Mesenchymal stem cell (in vitro differentiated cells and primary cell): ENCODE results near the gene GSTA1.
"Not testable (repeated sequence)": the region's sequence is repeated elsewhere in the genome, so short reads cannot be mapped to it uniquely, and the experiment has no call there.

Experiments
- DNase-seq: peaks from one replicate; pipeline ENCODE4 v3.0.0-alpha.2; 2013
- H2AFZ ChIP-seq: one replicate; pipeline ENCODE4 v1.6.1; 2013; ENCODE audit warnings: low read depth, mild to moderate bottlenecking, control low read depth, inconsistent platforms, low read length, moderate library complexity
- H2AK5ac ChIP-seq: 2 replicates; pipeline ENCODE4 v1.6.1; 2013; ENCODE audit warnings: low read length, moderate library complexity, mild to moderate bottlenecking, inconsistent platforms; ENCODE audit not compliant: severe bottlenecking
- H2BK120ac ChIP-seq: one replicate; pipeline ENCODE4 v1.6.1; 2013; ENCODE audit warnings: low read depth, mild to moderate bottlenecking, inconsistent platforms, low read length, moderate library complexity
- H2BK12ac ChIP-seq, 2 experiments: one replicate each; pipeline ENCODE4 v1.6.1; 2013; ENCODE audit warnings: inconsistent platforms in 2 of 2, low read length in 2 of 2, mild to moderate bottlenecking in 2 of 2, moderate library complexity in 2 of 2, control low read depth in 1 of 2
- H2BK15ac ChIP-seq: one replicate; pipeline ENCODE4 v1.6.1; 2013; ENCODE audit warnings: mild to moderate bottlenecking, low read depth, inconsistent platforms; ENCODE audit not compliant: poor library complexity, severe bottlenecking
- H2BK5ac ChIP-seq: 2 replicates; pipeline ENCODE4 v1.6.1; 2013; ENCODE audit warnings: low read depth, mild to moderate bottlenecking, low read length, control low read depth, inconsistent platforms; ENCODE audit not compliant: poor library complexity, severe bottlenecking
- H3K14ac ChIP-seq, 2 experiments: one replicate each; pipeline ENCODE4 v1.6.1; 2013; ENCODE audit warnings: inconsistent platforms in 2 of 2, low read length in 2 of 2, control low read depth in 1 of 2, mild to moderate bottlenecking in 1 of 2, moderate library complexity in 1 of 2
- H3K18ac ChIP-seq, 2 experiments: one replicate each; pipeline ENCODE4 v1.6.1; 2013; ENCODE audit warnings: inconsistent platforms in 2 of 2, low read length in 2 of 2, control low read depth in 1 of 2, low read depth in 1 of 2, mild to moderate bottlenecking in 1 of 2
- H3K23ac ChIP-seq, 2 experiments: one replicate each; pipeline ENCODE4 v1.6.1; 2013; ENCODE audit warnings: inconsistent platforms in 2 of 2, low read length in 2 of 2, mild to moderate bottlenecking in 2 of 2, moderate library complexity in 2 of 2, control low read depth in 1 of 2
- H3K27ac ChIP-seq: 2 replicates; pipeline ENCODE4 v1.5.1; 2013; ENCODE audit warnings: mild to moderate bottlenecking, moderate library complexity, low read length, control low read depth, inconsistent platforms; ENCODE audit not compliant: poor library complexity, severe bottlenecking
- H3K27me3 ChIP-seq, 2 experiments: 2 replicates each; pipeline versions ENCODE4 v1.6.1 to v1.7.0; 2013; ENCODE audit warnings: low read length in 2 of 2, mild to moderate bottlenecking in 2 of 2, moderate library complexity in 2 of 2, control low read depth in 1 of 2, inconsistent platforms in 1 of 2; ENCODE audit not compliant: control insufficient read depth in 1 of 2, insufficient read depth in 1 of 2
- H3K36me3 ChIP-seq, 2 experiments: 2 replicates each; pipeline versions ENCODE4 v1.6.1 to v1.7.0; 2013; ENCODE audit warnings: low read length in 2 of 2, control low read depth in 1 of 2, inconsistent platforms in 1 of 2, low read depth in 1 of 2, mild to moderate bottlenecking in 1 of 2; ENCODE audit not compliant: insufficient read depth in 2 of 2, control insufficient read depth in 1 of 2
- H3K4ac ChIP-seq, 2 experiments: one replicate each; pipeline ENCODE4 v1.6.1; 2013; ENCODE audit warnings: inconsistent platforms in 2 of 2, low read length in 2 of 2, mild to moderate bottlenecking in 2 of 2, moderate library complexity in 2 of 2, control low read depth in 1 of 2, low read depth in 1 of 2
- H3K4me1 ChIP-seq: 2 replicates; pipeline ENCODE4 v1.6.1; 2013; ENCODE audit warnings: low read depth, low read length, control low read depth; ENCODE audit not compliant: control insufficient read depth, insufficient read depth
- H3K4me2 ChIP-seq: 2 replicates; pipeline ENCODE4 v1.6.1; 2013; ENCODE audit warnings: low read length, mild to moderate bottlenecking, inconsistent platforms; ENCODE audit not compliant: poor library complexity, severe bottlenecking
- H3K4me3 ChIP-seq, 2 experiments: 2 replicates each; pipeline versions ENCODE4 v1.5.1 to v1.7.0; 2013; ENCODE audit warnings: low read length in 2 of 2, mild to moderate bottlenecking in 2 of 2, control low read depth in 1 of 2, low read depth in 1 of 2; ENCODE audit not compliant: insufficient read depth in 1 of 2
- H3K79me1 ChIP-seq: replicated peaks from 2 replicates; pipeline ENCODE4 v1.6.1; 2013; ENCODE audit warnings: mild to moderate bottlenecking, control low read depth, low read length, inconsistent platforms; ENCODE audit not compliant: poor library complexity, severe bottlenecking
- H3K9ac ChIP-seq: 2 replicates; pipeline ENCODE4 v1.7.0; 2013; ENCODE audit warnings: mild to moderate bottlenecking, low read length, moderate library complexity
- H3K9me3 ChIP-seq: 2 replicates; pipeline ENCODE4 v1.7.0; 2013; ENCODE audit warnings: mild to moderate bottlenecking, low read length; ENCODE audit not compliant: control insufficient read depth
- H4K8ac ChIP-seq: one replicate; pipeline ENCODE4 v1.6.1; 2013; ENCODE audit warnings: inconsistent platforms, mild to moderate bottlenecking, low read length, moderate library complexity
- H4K91ac ChIP-seq: one replicate; pipeline ENCODE4 v1.6.1; 2013; ENCODE audit warnings: mild to moderate bottlenecking, low read length, inconsistent platforms
- WGBS: methylation state at CpG from one replicate; pipeline ENCODE4 v1.1.7; 2013; ENCODE audit warnings: mixed read lengths; 5-methylcytosine and 5-hydroxymethylcytosine counted together

GSTA1 gene

GRCh38 chr6:52786249-52786956, 17.2 kb downstream of the GSTA1 start:
- Histone ChIP-seq H3K36me3 (no peaks in the 10 kb centered on the region), H2BK15ac (no peak overlapping the region)
- WGBS: 97% methylated on average over 24 of the region's 24 CpGs

GRCh38 chr6:52782696-52783274, 20.8 kb downstream of the GSTA1 start:
- not testable (repeated sequence) for H2BK15ac ChIP-seq, H2BK120ac ChIP-seq, H3K9me3 ChIP-seq, H3K79me1 ChIP-seq, H3K4me2 ChIP-seq, H4K91ac ChIP-seq, H2BK5ac ChIP-seq, H2BK12ac ChIP-seq, DNase-seq, H3K18ac ChIP-seq, H3K4me1 ChIP-seq, H3K27me3 ChIP-seq, H3K9ac ChIP-seq, H4K8ac ChIP-seq, H2AK5ac ChIP-seq, H3K4me3 ChIP-seq, H3K4ac ChIP-seq, H3K27ac ChIP-seq, H3K36me3 ChIP-seq, H2AFZ ChIP-seq, H3K14ac ChIP-seq, H3K23ac ChIP-seq
- WGBS: 61% methylated on average over 1 of the region's 3 CpGs

More at GRCh38 chr6:52786249-52786956, 17.2 kb downstream of the GSTA1 start:
- Histone ChIP-seq H3K18ac (no peak overlapping the region), H2BK120ac (no peak overlapping the region), H3K27ac (no peak overlapping the region), H3K4me3 (no peak overlapping the region), H3K4ac (no peak overlapping the region), H3K9ac (no peak overlapping the region), H2AK5ac (no peak overlapping the region), H3K4me2 (no peak overlapping the region), H3K14ac (no peak overlapping the region), H4K8ac (no peak overlapping the region), H3K23ac (no peak overlapping the region), H2BK12ac (no peak overlapping the region), H2AFZ (no peak overlapping the region), H3K79me1 (no peaks in the 10 kb centered on the region), H2BK5ac (no peak overlapping the region), H4K91ac (no peak overlapping the region), H3K9me3 (no peaks in the 10 kb centered on the region), H3K27me3 (no peaks in the 10 kb centered on the region), H3K4me1 (no peaks in the 10 kb centered on the region)
- no peak for DNase-seq

- not testable (repeated sequence) for H3K9me3 ChIP-seq, H3K27ac ChIP-seq, H2BK5ac ChIP-seq, H3K18ac ChIP-seq, H2BK120ac ChIP-seq, H3K4me1 ChIP-seq, H3K4me3 ChIP-seq, DNase-seq, H3K36me3 ChIP-seq, H3K27me3 ChIP-seq, H4K91ac ChIP-seq, H3K4me2 ChIP-seq, H3K9ac ChIP-seq, H3K4ac ChIP-seq, H2BK12ac ChIP-seq, H3K79me1 ChIP-seq, H2AFZ ChIP-seq, H2AK5ac ChIP-seq, H2BK15ac ChIP-seq, H3K14ac ChIP-seq, H4K8ac ChIP-seq, H3K23ac ChIP-seq
Measured at GRCh38 chr6:52782209-52782608, 21.4 kb downstream of the GSTA1 start.

GRCh38 chr6:52779237-52779636, 24.4 kb downstream of the GSTA1 start:
- H2BK12ac ChIP-seq: no peak overlapping the region
- H3K18ac ChIP-seq: no peak overlapping the region
- H2AFZ ChIP-seq: no peak overlapping the region
- no peaks in the 10 kb centered on the region for H3K4me1 ChIP-seq
- WGBS: 81% methylated on average over 1 of the region's 1 CpG
- H3K4ac ChIP-seq: no peak overlapping the region
- H2BK120ac ChIP-seq: no peak overlapping the region
- no peak overlapping the region for H3K9ac ChIP-seq
- no peak overlapping the region for H2BK5ac ChIP-seq
- no peak overlapping the region for H2AK5ac ChIP-seq
- H3K9me3 ChIP-seq: no peaks in the 10 kb centered on the region
- H3K4me2 ChIP-seq: no peak overlapping the region
- H4K91ac ChIP-seq: no peak overlapping the region
- no peak overlapping the region for H3K23ac ChIP-seq
- H2BK15ac ChIP-seq: no peak overlapping the region
- H3K27ac ChIP-seq: no peak overlapping the region
- H3K36me3 ChIP-seq: no peaks in the 10 kb centered on the region
- DNase-seq: no peak
- H3K79me1 ChIP-seq: no peaks in the 10 kb centered on the region
- no peak overlapping the region for H3K4me3 ChIP-seq
- no peak overlapping the region for H3K14ac ChIP-seq
- no peak overlapping the region for H4K8ac ChIP-seq
- H3K27me3 ChIP-seq: peaks cover 0 to 9% of the 10 kb centered on the region in 2 experiments
